G401 (cell line): ENCODE measurements around the gene KCNMA1. TPM values are rescaled to one million over a fixed set of nuclear protein-coding genes. Genes with fewer than 3 reads are reported as not detected.

Source experiments
- DNase-seq: peaks from one replicate; pipeline ENCODE4 v3.0.0-alpha.2; 2015; ENCODE audit warnings: low spot score
- in situ Hi-C: cut with HindIII; loops from 2 replicates; pipeline ENCODE4 v1.10.0; 2016; ENCODE audit warnings: low sequenced_read_pairs, mixed read lengths
- total RNA-seq: library from RNA; depleted of rRNA; stranded (reverse); fragments of >200 nt; shearing (Covaris generic); gene quantifications from 2 replicates; pipeline ENCODE4 v1.2.3, GENCODE V29; 2014

Gene KCNMA1
- total RNA-seq, 1 experiment from 2014 or later: 0.81 TPM

DNA sequence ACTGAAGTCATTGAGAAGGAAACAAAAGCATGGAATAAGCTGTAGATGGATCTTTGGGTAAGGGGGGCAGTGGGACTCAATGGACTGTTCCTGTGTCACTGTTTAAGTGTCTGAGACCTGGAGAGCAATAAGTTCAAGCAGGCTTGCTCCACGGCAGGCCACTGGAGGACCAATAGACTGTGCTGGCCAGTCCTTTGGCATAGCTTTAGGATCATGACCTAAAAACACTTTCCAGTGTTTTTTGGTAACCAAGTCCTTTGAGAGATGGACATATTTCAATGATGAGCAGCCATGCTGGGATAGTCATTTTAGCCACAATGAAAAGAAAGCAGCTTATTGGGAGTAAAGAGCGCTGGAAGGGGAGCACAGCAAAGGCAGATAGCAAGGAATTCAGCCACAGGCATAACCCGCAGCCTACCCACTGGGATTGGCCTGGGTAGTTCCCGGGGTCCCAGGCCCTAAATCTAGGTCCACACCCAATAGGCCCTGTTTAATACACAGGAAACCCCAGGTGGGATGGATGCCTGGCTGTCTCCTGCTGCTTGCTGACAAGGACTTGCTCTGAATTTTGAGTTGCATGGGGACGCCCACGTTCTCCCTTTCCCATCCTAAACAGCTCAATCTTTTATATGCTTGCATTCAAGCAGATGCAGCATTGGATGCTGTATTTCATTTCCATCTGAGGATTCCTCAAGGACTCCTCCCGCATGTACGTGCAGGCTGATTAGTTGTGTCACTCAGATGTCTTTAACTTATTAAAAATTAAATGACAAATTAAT lies 727.2 kb downstream of the KCNMA1 start:
- no peak for DNase-seq
- in situ Hi-C loops: no loop called here

DNA sequence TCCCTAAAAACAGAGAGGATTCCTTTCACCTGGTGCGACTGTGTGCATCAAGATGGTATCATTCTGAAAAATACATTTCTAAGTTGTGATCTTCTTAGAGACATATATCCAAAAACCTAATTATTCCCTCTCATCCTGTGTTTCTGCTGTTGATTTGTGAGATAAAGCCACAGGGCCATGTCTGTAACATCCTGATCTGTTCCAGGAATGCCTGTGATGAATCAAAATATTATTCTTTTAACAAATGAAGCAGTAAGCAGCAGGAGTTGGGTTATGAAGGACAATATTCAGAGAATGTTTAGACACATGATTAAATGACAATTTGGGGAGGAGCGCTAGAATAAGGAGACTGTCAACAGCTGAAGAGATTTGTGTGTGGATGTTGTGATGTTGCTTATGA lies 731.4 kb downstream of the KCNMA1 start:
- DNase-seq: no peak
- in situ Hi-C loops: no loop called here

DNA sequence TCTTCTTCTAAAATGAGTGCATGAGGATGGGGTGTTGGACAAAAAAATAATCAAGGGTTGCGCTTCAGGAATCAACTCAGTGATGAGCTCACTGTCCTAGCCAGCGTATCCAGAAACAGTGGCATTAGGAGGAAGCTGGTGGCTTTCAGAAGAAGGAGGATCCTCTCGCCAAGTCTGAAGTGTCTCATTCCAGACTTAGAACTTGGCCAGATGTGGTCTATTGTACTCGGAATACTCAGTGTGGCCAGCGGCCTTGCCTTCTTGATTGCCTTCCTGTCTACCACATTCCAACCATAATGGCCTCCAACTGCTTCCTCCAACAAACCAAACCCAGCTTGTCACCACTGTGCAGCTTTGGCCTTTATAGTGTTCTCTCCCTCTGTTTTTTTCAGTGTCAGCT lies 732.4 kb downstream of the KCNMA1 start:
- in situ Hi-C loops: no loop called here
- DNase-seq: no peak

DNA sequence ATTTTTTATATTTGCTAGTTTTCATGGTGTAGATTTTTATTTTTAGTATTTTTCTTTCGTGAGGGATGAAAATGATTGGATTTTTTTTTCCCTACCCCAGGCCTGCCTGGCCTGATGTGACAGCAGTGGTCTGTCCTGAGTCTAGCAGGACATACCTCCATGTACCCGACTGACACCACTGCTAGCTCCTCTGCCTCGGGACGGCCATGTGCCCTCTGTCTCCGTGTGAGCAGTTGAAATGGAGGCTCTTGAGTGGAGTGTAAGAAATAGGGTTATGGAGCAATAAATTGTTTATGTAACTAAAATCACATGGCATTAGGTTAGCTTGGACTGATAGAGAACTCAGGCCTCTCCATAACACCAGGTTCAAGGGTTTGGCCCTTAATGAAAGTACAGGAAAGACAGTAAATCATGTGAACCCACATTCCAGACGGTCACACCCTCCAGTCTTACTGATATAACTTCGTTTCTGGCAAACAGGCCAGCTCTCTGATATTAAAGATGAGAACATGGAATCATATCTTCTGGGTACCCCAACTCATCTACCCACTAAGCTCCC lies 734.1 kb downstream of the KCNMA1 start:
- in situ Hi-C loops: no loop called here
- DNase-seq: no peak

DNA sequence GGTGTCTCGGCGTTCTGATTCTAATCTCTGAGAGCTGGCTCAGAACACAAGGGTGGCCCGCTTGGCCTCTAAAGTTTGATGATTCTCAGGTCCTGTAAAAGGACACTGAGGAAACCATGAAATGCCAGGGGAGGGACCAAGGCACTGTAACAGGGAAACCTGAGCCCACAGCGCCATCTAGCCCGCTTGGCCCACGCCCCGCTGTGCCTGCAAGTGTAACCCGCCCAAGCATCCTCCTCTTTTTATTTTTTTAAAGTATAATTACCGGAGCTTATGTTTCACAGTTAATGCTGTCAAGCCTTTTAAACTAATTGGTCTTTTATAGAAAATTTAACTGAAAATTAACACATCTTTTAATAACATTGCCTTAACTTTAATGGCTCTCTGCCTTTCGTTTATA lies 734.7 kb downstream of the KCNMA1 start:
- no peak for DNase-seq
- in situ Hi-C loops: no loop called here

DNA sequence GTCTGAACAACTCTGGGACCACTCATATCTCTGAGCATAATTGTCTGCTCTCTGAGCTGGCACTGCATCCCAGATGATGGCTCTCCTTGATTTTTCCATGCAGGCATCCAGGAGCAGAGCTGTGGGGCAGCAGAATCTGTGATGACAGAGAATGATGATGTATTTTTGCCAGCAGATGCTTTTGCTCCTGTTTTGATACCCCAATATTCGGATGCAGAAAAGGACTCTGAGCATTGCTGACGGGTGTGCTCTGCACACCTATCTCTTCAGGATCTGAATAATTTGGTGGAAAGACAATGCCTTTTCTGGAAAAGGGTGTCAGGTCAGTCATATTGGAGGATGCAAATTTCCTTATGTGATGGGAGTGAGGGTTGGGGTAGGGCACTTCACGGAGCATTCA lies 735.9 kb downstream of the KCNMA1 start:
- in situ Hi-C loops: no loop called here
- no peak for DNase-seq

DNA sequence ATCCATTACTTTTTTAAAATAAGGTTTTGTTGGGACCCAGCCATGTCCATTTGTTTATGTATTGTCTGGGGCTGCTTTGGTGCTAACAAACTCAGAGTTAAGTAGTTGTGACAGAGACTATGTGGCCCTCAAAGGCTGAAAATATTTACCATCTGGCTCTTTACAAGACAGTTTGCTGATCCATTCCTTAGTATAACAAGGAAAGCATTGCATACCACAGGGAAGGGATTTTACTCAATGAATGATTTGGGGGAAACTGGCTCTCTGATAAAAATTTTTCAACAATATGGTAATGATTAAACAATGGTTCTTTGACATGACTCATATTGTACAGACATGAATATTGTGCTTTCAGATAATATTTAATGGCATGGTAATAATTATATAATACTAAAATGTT lies 738.1 kb downstream of the KCNMA1 start:
- no peak for DNase-seq
- in situ Hi-C loops: no loop called here

DNA sequence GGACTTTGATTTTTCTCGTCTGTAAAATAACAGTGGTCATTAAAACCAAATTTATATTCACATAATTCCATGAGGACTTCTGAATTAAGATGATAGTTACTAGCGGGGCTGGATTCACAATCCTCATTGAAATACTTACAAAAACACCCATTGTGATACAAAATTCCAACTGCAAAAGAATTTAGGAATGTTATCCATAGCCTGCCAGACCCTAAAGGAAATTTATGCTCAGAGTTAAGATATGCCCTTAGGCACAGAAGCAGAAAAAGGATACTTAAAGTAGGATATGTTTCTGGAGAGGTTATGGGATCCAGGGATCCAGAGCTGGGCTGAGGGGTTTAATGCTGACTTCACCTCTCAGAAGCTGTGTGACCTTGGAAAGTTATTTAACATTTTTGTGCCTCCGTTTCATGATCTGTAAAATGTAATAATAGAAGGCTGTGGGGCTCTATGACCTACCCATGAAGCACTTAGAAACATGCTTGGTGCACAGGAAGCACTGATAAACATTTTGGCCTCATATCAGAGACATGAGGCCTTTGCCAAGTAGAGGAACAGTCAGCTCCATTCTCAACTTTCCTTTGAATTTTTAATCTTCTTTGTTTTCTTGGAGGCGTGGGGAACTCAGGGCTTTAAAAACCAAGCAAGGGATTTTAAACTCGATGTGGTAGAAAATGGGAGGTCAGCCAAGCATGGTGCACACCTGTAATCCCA lies 744.7 kb downstream of the KCNMA1 start:
- in situ Hi-C loops: no loop called here
- no peak for DNase-seq

DNA sequence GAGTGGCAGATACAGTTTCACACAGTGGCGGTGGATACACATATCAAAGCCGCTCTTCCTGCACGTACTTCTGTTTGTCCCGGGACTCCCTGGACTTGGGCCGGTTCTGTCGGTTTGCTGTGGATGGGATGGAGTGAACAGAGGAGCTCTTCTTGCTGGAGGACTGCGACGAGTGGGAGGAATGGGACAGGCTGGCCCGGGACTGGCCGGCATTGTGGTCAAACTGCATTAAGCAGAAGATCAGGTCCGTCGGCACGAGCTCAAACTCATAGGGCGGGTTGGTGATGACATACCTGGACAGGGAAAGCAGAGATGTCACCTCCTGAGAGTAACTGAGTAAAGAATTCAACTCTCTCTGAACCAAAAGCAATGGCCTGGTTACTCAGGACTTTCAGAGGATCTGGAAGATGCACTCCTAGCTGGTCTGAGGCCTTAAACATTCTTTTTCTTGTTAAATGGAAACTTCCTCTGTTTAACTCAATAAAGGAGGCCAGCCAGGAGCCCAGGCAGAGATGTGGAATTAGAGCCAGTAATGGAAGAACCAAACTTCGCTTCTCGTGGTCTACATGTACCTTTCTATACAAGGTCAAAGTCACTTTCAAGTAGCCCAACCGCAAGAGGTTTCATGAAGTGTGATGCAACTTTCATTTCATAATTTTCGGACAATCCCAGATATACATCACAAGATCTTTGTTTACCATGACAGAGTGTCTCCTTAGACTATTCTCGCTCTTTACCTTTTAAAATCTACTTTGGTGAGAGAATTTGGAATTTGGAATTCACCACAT lies 750.2 kb downstream of the KCNMA1 start:
- no peak for DNase-seq
- in situ Hi-C loops: no loop called here

DNA sequence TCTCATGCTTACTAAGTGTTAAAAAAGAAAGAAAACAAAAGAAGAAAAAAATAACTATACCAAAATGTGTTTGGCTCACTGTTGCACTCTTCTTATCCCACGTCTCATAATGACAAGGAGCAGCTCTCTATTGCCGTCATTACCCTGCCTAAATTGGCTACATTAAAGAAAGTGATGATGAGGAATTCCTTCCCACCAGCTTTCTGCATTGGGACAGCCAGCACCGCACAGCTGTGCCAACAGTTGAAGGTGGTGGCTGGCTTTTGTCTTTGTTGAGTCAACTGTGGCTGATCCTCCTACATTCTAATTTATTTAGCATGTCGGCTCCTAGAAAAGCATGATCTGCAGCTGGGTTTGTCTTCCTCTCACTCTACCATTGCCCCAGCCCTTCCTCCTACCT lies 751.8 kb downstream of the KCNMA1 start:
- no peak for DNase-seq
- in situ Hi-C loops: no loop called here

DNA sequence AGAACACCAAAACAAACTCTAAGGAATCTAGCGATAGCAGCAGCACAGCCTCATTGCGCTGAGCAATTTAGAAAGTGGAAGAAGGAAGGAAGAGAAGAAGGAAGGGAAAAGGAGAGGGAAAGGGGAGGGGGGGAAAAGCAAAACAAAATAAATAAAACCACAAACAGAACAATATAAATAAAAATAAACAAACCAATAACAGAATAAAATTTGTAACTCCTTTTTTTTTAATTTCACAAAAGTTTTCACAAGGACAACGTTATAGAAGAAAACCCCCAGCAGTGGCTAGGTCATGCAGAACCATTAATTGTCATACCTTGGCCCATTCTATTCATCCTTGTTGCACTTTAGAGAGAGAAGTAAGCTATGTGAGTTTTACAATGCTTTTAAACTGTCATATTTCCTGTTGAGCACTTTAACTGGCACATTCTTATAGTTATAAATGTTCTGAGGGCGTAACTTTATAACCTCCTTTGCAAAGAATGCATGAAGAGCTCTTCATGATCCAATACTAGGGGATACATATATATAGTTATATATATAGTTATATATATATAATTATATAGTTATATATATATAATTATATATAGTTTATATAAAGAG lies 752.8 kb downstream of the KCNMA1 start:
- DNase-seq: no peak
- in situ Hi-C loops: no loop called here

DNA sequence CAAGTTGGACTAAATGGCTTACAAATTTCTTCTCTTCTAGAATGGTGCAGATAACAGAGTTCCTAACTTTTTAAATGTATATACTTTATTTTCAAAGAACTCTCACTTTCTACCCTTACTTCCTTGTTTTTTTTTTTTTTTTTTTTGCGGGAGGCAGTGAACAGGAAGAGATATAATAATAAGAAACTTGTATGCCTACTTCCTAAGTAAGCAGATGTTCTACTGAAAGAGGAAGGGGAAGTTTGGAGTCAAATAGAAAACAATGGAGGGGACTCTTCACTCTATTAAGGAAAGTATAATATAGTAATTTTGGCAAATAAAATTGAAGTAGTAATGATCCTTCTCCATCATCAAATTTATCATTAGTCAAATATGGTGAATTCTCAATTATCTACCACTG lies 754.0 kb downstream of the KCNMA1 start:
- DNase-seq: no peak
- in situ Hi-C loops: no loop called here

DNA sequence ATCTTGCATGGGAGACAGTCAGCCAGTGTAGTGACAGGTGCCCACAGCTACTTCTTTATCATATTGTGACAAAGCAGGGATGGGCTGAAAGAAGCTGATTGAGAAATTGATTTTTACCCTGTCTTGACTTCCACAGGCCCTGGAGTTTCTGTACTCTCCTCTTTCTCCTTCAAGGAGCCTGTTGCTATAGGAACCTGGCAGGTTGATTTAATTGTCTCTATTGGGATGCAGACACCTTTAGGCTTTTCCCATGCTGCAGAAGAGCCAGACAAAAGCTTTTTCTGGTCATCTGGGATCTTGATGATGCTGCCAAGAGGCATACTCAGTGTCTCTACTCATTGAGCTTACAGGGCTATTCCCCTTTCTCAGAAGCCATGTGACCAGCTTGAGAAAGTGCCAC lies 754.8 kb downstream of the KCNMA1 start:
- no peak for DNase-seq
- in situ Hi-C loops: no loop called here

DNA sequence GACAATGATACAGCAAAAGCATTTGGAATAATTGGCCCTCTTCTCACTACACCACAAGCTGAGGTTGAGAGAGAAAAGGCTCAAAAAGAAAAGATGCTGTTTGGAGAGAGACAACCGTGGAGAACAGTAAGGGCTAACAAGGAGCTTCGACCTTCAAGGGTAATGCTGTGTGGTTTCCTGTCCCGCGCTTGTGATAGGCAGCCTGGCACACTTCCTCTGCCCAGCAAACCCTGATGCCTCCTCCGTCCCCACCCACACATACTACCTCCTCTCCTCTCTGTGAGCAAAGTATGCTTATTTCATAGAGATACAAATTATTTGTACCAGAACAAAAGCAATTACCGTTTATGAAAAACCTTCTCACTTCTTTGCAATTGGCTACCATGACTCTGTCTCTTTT lies 755.4 kb downstream of the KCNMA1 start:
- in situ Hi-C loops: no loop called here

DNA sequence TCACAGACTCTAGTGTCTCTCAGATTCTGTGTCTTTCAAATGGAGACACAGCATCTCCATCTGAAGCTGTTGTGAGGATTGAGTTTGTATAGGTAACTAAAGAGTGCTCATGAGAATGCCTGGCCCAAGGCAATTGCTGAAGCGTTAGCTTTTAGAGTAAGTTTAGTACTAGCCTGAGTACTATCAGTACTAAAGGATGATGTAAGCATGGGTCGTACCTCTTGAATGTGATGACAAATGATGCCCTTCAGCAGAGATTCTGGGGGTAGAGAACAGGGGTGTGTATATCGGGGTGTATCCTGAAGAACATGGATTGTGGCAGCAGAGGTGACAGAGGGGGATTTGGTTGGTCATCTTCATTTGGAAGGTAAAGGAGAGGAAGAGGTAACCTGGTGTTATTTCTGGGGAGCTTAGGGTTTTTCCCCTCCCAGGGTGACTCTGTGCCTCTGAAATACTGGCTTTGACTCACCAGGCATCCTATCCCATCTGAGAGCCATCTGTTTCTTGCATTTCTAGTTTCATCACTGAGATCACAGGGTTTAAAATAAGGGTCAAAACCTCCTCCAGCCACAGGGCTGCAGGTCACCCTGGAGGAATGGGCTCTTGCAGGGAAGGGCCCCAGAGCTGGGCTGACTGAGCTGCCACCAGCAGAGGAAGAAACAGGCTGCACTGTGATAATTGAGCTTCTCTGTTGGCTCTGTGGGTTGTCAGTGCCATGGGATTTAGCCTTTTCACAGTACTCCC lies 756.0 kb downstream of the KCNMA1 start:
- in situ Hi-C loops: no loop called here
- no peak for DNase-seq

More for the DNA sequence above, 755.4 kb downstream of the KCNMA1 start:
- no peak for DNase-seq

DNA sequence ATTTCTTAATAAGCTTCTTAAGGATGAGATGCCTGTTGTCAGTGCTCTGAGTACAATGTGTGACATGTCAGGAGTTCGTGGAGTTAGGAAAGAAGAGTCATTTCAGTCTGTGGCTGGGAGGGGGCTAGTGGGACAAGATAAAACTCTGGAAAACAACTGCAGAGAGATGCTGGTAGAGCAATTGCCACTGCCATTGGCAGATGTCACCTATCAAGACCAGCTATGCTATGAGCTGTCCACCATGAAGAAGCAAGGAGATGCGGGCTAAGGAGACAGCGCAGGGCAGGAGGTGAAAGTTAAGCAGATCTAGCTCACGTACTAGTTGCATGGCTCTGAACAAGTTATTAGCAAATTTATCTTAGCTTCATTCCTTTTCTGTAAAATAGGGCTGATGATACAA lies 756.7 kb downstream of the KCNMA1 start:
- no peak for DNase-seq
- in situ Hi-C loops: no loop called here

DNA sequence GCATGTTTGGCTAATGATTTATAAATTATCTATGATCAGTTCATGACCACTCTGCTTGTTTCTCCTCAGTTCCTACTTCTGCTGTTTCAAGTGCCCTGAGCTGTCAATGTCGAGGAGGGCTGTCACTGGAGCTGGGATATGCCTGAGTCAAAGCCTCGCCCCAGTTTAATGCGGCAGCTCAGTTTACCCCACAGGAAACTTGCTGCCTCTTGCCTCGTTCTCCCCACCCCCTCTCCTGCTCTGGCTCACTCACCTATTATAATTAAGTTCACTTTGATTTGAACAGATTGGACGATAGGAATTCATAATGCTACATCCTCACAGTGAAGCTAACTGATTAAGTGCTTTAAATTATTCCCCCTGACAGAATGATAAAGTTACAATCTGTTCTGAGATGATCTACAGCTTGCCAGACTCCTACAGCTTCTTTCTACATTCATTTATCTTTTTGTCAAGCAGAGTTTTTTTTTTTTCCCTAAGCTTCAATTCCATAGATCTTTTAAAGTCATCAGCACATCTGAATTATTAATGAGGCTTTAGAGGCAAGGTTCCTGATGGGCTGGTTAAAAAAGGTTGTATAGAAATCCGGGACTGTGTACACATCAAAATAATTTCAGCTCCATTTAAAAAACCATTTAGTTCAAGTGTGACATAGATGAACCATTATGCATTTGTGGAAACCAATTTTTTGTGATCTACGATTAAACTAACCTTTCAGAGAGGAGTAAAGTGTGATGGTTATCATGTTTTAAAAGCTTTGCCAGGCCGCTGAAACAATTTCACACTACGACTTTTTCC lies 758.3 kb downstream of the KCNMA1 start:
- DNase-seq: no peak
- in situ Hi-C loops: no loop called here

DNA sequence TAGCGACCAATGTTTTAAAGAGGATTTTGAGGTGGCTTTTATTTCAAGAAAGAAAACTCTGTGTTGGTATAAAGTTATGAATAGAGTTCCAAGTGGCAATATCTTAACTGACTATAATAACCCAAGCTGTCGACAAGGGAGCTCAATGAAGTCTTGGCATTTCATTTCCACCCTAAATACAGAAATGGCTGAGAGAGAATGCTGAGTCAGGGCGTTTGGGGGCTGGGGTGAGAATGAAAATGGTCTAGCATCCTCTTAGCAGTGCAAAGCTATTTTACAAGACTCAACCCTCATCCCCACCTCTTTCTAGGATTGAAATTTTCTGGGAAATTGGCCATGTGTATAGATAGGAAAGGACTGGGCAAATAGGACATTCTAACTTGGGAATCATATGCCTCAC lies 759.1 kb downstream of the KCNMA1 start:
- no peak for DNase-seq
- in situ Hi-C loops: no loop called here
